K562 (cell line): ENCODE results near the gene BLOC1S4.

Source experiments
- CHD4 ChIP-seq: fragments of 200-600 bp; sonication (generic); IDR thresholded peaks from 3 replicates; pipeline ENCODE4 v1.6.1; 2012; ENCODE audit warnings: low read depth, mild to moderate bottlenecking, mixed read lengths, low read length, inconsistent platforms; ENCODE audit not compliant: insufficient read depth, insufficient replicate concordance, poor library complexity, severe bottlenecking
- EZH2 ChIP-seq: IDR thresholded peaks from 2 replicates; pipeline ENCODE4 v1.6.1; 2012; ENCODE audit warnings: low read depth, mild to moderate bottlenecking, inconsistent platforms, low read length, borderline replicate concordance
- HCFC1 ChIP-seq: IDR thresholded peaks from 2 replicates; pipeline ENCODE4 v1.6.1; 2012; ENCODE audit warnings: low read depth, low read length, improper control_type of control experiment
- KLF1 ChIP-seq: fragments of 450-650 bp; IDR thresholded peaks from 2 replicates; pipeline ENCODE4 v1.6.1; 2016; ENCODE audit warnings: missing genetic modification characterization, missing compliant biosample characterization
- MCM2 ChIP-seq: fragments of 450-650 bp; IDR thresholded peaks from 2 replicates; pipeline ENCODE4 v1.6.1; 2017; ENCODE audit warnings: low read depth, mild to moderate bottlenecking
- NR1H2 ChIP-seq: sonication (generic); formaldehyde crosslinking; IDR thresholded peaks from 2 replicates; pipeline ENCODE4 v1.4.0; 2020; ENCODE audit warnings: mild to moderate bottlenecking, missing genetic modification reagents
- POLR2G ChIP-seq: fragments of 200-400 bp; formaldehyde crosslinking; IDR thresholded peaks from 2 replicates; pipeline ENCODE4 v1.6.1; 2017; ENCODE audit warnings: low read depth, mild to moderate bottlenecking, antibody characterized with exemption, low read length, moderate library complexity
- POLR2H ChIP-seq: IDR thresholded peaks from 2 replicates; pipeline ENCODE4 v1.6.1; 2016; ENCODE audit warnings: missing genetic modification characterization, low read depth, mild to moderate bottlenecking, control low read depth, missing compliant biosample characterization, moderate library complexity
- RAD51 ChIP-seq: fragments of 450-650 bp; IDR thresholded peaks from 2 replicates; pipeline ENCODE4 v1.7.1; 2016; ENCODE audit warnings: low read depth, mild to moderate bottlenecking, borderline replicate concordance
- SETDB1 ChIP-seq: IDR thresholded peaks from one replicate; pipeline ENCODE4 v1.6.1; 2012; ENCODE audit warnings: low read length, control low read depth, inconsistent platforms
- ZNF77 ChIP-seq: fragments of 250-450 bp; sonication (Bioruptor Pico); IDR thresholded peaks from 2 replicates; pipeline ENCODE4 v1.5.0; 2020
- TF ChIP-seq, protein P1 (sequence below), 3 experiments: IDR thresholded peaks in 2 of 3; conservative IDR thresholded peaks in 1 of 3; 2 replicates each; pipeline ENCODE4 v1.5.1; 2011 to 2012; ENCODE audit warnings: low read length in 3 of 3, mild to moderate bottlenecking in 3 of 3, control low read depth in 2 of 3, improper control_type of control experiment in 1 of 3, inconsistent platforms in 1 of 3, low read depth in 1 of 3, mixed read lengths in 1 of 3, moderate library complexity in 1 of 3; ENCODE audit not compliant: insufficient read depth in 2 of 3
- TF ChIP-seq, protein P2 (sequence below), 3 experiments: fragments of 200-800 bp in 1 of 3; fragments of 250-450 bp in 1 of 3; fragments of 450-650 bp in 1 of 3; sonication (Bioruptor Pico) in 1 of 3; sonication (Bioruptor generic) in 1 of 3; formaldehyde crosslinking in 1 of 3; IDR thresholded peaks; 2 replicates each; pipeline versions ENCODE4 v1.6.1 to v1.8.0; 2016 to 2022; ENCODE audit warnings: mild to moderate bottlenecking in 2 of 3, missing genetic modification characterization in 2 of 3, missing compliant biosample characterization in 1 of 3, moderate library complexity in 1 of 3
- TF ChIP-seq, protein P3 (sequence below): fragments of 250-450 bp; sonication (Bioruptor Pico); IDR thresholded peaks from 2 replicates; pipeline ENCODE4 v1.4.0; 2020; ENCODE audit warnings: mild to moderate bottlenecking, moderate library complexity

DNA sequence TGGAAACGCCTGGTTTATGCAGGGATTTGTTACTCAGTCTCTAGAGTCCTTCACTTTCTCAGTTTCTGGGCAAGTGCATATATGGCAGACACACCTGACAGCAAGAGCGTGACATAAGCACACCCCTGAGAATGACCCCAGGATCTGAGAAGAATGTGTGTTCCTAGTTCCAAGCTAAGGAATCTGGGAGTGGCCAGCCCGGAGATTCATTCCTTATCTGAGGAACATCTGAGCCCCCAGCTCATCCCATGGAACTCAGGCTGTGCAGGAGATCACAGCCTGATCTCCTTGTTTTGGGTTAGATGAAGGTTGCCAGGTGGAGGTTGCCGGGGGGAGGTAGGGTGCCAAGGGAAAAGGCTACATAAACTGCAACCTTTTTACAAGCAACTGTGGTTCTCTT lies 42.8 kb downstream of the BLOC1S4 start:
- TF ChIP-seq, protein P1, sequence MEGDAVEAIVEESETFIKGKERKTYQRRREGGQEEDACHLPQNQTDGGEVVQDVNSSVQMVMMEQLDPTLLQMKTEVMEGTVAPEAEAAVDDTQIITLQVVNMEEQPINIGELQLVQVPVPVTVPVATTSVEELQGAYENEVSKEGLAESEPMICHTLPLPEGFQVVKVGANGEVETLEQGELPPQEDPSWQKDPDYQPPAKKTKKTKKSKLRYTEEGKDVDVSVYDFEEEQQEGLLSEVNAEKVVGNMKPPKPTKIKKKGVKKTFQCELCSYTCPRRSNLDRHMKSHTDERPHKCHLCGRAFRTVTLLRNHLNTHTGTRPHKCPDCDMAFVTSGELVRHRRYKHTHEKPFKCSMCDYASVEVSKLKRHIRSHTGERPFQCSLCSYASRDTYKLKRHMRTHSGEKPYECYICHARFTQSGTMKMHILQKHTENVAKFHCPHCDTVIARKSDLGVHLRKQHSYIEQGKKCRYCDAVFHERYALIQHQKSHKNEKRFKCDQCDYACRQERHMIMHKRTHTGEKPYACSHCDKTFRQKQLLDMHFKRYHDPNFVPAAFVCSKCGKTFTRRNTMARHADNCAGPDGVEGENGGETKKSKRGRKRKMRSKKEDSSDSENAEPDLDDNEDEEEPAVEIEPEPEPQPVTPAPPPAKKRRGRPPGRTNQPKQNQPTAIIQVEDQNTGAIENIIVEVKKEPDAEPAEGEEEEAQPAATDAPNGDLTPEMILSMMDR (IDR thresholded peaks at IDR 0.05 in 2 of 3, conservative IDR thresholded peaks at IDR 0.05 in 1 of 3; ENCODE audit: insufficient read depth in 2 of 3, low read depth in 1 of 3, low read length in 3 of 3): no peak
- TF ChIP-seq CHD4 (no peak), POLR2G (no peak), HCFC1 (no peak), POLR2H (tag) (no peak), NR1H2 (CRISPR knock-in tag) (no peak), RAD51 (no peak), EZH2 (no peak), MCM2 (no peak), SETDB1 (no peak), KLF1 (tag) (no peak), ZNF77 (CRISPR knock-in tag) (no peak)
- TF ChIP-seq, protein P2, sequence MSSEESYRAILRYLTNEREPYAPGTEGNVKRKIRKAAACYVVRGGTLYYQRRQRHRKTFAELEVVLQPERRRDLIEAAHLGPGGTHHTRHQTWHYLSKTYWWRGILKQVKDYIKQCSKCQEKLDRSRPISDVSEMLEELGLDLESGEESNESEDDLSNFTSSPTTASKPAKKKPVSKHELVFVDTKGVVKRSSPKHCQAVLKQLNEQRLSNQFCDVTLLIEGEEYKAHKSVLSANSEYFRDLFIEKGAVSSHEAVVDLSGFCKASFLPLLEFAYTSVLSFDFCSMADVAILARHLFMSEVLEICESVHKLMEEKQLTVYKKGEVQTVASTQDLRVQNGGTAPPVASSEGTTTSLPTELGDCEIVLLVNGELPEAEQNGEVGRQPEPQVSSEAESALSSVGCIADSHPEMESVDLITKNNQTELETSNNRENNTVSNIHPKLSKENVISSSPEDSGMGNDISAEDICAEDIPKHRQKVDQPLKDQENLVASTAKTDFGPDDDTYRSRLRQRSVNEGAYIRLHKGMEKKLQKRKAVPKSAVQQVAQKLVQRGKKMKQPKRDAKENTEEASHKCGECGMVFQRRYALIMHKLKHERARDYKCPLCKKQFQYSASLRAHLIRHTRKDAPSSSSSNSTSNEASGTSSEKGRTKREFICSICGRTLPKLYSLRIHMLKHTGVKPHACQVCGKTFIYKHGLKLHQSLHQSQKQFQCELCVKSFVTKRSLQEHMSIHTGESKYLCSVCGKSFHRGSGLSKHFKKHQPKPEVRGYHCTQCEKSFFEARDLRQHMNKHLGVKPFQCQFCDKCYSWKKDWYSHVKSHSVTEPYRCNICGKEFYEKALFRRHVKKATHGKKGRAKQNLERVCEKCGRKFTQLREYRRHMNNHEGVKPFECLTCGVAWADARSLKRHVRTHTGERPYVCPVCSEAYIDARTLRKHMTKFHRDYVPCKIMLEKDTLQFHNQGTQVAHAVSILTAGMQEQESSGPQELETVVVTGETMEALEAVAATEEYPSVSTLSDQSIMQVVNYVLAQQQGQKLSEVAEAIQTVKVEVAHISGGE (CRISPR knock-in tag; IDR thresholded peaks at IDR 0.05): no peak
- TF ChIP-seq, protein P3, sequence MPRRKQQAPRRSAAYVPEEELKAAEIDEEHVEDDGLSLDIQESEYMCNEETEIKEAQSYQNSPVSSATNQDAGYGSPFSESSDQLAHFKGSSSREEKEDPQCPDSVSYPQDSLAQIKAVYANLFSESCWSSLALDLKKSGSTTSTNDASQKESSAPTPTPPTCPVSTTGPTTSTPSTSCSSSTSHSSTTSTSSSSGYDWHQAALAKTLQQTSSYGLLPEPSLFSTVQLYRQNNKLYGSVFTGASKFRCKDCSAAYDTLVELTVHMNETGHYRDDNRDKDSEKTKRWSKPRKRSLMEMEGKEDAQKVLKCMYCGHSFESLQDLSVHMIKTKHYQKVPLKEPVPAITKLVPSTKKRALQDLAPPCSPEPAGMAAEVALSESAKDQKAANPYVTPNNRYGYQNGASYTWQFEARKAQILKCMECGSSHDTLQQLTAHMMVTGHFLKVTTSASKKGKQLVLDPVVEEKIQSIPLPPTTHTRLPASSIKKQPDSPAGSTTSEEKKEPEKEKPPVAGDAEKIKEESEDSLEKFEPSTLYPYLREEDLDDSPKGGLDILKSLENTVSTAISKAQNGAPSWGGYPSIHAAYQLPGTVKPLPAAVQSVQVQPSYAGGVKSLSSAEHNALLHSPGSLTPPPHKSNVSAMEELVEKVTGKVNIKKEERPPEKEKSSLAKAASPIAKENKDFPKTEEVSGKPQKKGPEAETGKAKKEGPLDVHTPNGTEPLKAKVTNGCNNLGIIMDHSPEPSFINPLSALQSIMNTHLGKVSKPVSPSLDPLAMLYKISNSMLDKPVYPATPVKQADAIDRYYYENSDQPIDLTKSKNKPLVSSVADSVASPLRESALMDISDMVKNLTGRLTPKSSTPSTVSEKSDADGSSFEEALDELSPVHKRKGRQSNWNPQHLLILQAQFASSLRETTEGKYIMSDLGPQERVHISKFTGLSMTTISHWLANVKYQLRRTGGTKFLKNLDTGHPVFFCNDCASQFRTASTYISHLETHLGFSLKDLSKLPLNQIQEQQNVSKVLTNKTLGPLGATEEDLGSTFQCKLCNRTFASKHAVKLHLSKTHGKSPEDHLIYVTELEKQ (CRISPR knock-in tag): no peak
